Ishikawa (cell line): ENCODE data around the gene ZBTB7C.

Source experiments
- EP300 ChIP-seq: IDR thresholded peaks from 2 replicates; pipeline ENCODE4 v1.6.1; 2012; ENCODE audit warnings: borderline replicate concordance
- REST ChIP-seq: IDR thresholded peaks from 2 replicates; pipeline ENCODE4 v1.6.1; 2012; ENCODE audit warnings: low read depth, mild to moderate bottlenecking
- TAF1 ChIP-seq: IDR thresholded peaks from 2 replicates; pipeline ENCODE4 v1.6.1; 2012; ENCODE audit warnings: low read depth, mild to moderate bottlenecking
- TEAD4 ChIP-seq: IDR thresholded peaks from 2 replicates; pipeline ENCODE4 v1.6.1; 2012
- USF1 ChIP-seq: IDR thresholded peaks from 2 replicates; pipeline ENCODE4 v1.6.1; 2012
- YY1 ChIP-seq: IDR thresholded peaks from 2 replicates; pipeline ENCODE4 v1.6.1; 2012; ENCODE audit warnings: low read depth
- ZBTB7A ChIP-seq: IDR thresholded peaks from 2 replicates; pipeline ENCODE4 v1.6.1; 2012; ENCODE audit warnings: low read depth

- TF ChIP-seq REST (no peak), YY1 (no peak), TAF1 (no peak), EP300 (no peak), TEAD4 (no peak), USF1 (no peak), ZBTB7A (no peak)
Measured at GRCh38 chr18:48292782-48293424, 116.3 kb downstream of the ZBTB7C start.
